ENCODE data around the gene TMC6. TPM values are rescaled to one million over a fixed set of nuclear protein-coding genes. Genes with fewer than 3 reads are reported as not detected.

Gene TMC6
- total RNA-seq, 1 experiment from 2014 or later, result 22.9 TPM

DNA sequence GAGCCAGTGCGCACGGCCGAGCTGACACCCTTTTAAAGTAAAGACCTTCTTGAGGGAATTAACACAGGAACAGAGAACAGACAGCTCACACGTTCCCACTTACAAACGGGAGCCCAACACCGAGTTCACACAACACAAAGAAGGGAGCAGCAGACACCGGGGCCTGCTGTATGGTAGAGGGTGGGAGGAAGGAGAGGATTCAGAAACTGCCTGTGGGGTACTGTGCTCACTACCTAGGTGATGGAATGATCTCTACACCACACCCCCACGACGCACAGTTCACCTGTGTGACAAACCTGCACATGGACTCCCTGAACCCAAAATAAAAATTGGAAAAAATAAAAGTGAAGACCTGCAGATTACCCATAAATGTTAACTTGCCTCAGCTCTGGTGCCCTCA, 32.5 kb downstream of the TMC6 start:
- intact Hi-C loops (cut with micrococcal nuclease; ENCODE audit: unreplicated experiment), result no loop called here
- Histone ChIP-seq H3K27ac (ENCODE audit: low read depth, low read length, poor library complexity, severe bottlenecking) (no peak overlapping the region), H3K27me3 (replicated peaks; ENCODE audit: insufficient read depth, low read depth, low read length, poor library complexity) (no peaks in the 10 kb centered on the region), H3K4me3 (ENCODE audit: low read depth, low read length, poor library complexity, severe bottlenecking) (no peak overlapping the region), H3K4me1 (ENCODE audit: insufficient read depth, low read length, poor library complexity, severe bottlenecking) (no peaks in the 10 kb centered on the region), H3K9me3 (ENCODE audit: low read depth, low read length, poor library complexity, severe bottlenecking) (no peaks in the 10 kb centered on the region), H3K36me3 (ENCODE audit: insufficient read depth, low read length, poor library complexity, severe bottlenecking) (peaks cover 47% of the 10 kb centered on the region)
- ChIA-PET POLR2A (ENCODE audit: low non-redundant PET) (no interaction called here), CTCF (no interaction called here)
- BruUV-seq (replicated peaks), result no TSS peak
- TF ChIP-seq, protein P1, sequence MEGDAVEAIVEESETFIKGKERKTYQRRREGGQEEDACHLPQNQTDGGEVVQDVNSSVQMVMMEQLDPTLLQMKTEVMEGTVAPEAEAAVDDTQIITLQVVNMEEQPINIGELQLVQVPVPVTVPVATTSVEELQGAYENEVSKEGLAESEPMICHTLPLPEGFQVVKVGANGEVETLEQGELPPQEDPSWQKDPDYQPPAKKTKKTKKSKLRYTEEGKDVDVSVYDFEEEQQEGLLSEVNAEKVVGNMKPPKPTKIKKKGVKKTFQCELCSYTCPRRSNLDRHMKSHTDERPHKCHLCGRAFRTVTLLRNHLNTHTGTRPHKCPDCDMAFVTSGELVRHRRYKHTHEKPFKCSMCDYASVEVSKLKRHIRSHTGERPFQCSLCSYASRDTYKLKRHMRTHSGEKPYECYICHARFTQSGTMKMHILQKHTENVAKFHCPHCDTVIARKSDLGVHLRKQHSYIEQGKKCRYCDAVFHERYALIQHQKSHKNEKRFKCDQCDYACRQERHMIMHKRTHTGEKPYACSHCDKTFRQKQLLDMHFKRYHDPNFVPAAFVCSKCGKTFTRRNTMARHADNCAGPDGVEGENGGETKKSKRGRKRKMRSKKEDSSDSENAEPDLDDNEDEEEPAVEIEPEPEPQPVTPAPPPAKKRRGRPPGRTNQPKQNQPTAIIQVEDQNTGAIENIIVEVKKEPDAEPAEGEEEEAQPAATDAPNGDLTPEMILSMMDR (conservative IDR thresholded peaks at IDR 0.05; ENCODE audit: low read depth, low read length), result no peak
- no peak for DNase-seq (ENCODE audit: low spot score)

DNA sequence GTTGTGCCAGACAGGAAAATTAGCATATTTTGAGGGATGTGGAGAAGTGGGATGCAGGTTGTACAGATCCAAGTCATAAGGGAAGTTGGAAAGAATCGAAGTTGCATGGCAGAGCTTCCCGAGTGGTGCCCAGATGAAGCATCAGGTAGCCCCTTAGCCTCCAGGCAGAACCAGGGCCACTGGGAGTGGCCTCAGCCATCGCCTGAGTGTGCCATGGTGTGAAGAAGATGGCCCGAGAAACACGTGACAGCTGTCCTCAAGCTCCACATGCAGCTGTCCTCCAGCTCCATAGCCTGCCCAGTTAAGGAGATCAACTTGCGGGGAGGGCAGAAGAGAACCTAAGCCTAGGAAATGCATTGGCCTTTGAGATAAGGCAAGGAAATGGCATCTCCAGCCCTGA, 33.5 kb downstream of the TMC6 start:
- TF ChIP-seq, protein P1 (conservative IDR thresholded peaks at IDR 0.05; ENCODE audit: low read depth, low read length), result no peak
- no peak for TF ChIP-seq EZH2 (IDR thresholded peaks at IDR 0.05; ENCODE audit: borderline replicate concordance, low read depth, low read length, poor library complexity, severe bottlenecking)

DNA sequence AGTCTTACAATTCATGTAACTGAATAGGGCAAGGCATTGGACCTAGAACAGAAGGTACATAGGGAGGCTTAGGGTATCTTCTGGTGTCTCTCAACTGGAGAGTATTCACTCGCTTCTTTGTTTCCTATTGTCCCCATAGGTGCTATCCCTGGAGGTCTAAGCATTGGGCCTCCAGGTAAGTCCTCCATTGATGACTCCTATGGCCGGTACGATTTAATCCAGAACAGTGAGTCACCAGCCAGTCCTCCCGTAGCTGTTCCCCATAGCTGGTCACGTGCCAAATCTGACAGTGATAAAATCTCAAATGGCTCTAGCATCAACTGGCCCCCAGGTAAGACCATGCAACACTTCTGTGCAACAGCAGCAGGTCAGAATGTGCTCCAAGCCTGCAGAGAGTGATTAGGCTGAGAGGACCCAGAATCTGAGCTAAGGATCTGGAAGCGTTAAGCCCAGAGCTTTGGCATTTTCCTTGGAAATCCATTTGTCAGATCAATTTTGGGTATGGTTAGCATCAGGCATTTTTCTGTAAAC, 35.7 kb downstream of the TMC6 start:
- no peak for TF ChIP-seq EZH2 (IDR thresholded peaks at IDR 0.05; ENCODE audit: borderline replicate concordance, low read depth, low read length, poor library complexity, severe bottlenecking)
- TF ChIP-seq, protein P1 (conservative IDR thresholded peaks at IDR 0.05; ENCODE audit: low read depth, low read length), result no peak
- BruUV-seq (replicated peaks), result no TSS peak
- no peak for DNase-seq (ENCODE audit: low spot score)
- Histone ChIP-seq H3K4me3 (ENCODE audit: low read depth, low read length, poor library complexity, severe bottlenecking) (no peak overlapping the region), H3K9me3 (ENCODE audit: low read depth, low read length, poor library complexity, severe bottlenecking) (no peaks in the 10 kb centered on the region), H3K27me3 (replicated peaks; ENCODE audit: insufficient read depth, low read depth, low read length, poor library complexity) (no peaks in the 10 kb centered on the region), H3K27ac (ENCODE audit: low read depth, low read length, poor library complexity, severe bottlenecking) (no peak overlapping the region), H3K36me3 (ENCODE audit: insufficient read depth, low read length, poor library complexity, severe bottlenecking) (peaks cover 37% of the 10 kb centered on the region), H3K4me1 (ENCODE audit: insufficient read depth, low read length, poor library complexity, severe bottlenecking) (no peaks in the 10 kb centered on the region)
- ChIA-PET CTCF (no interaction called here), POLR2A (ENCODE audit: low non-redundant PET) (no interaction called here)
- intact Hi-C loops (cut with micrococcal nuclease; ENCODE audit: unreplicated experiment), result no loop called here

More for the DNA sequence above, 33.5 kb downstream of the TMC6 start:
- intact Hi-C loops (cut with micrococcal nuclease; ENCODE audit: unreplicated experiment), result no loop called here
- Histone ChIP-seq H3K27ac (ENCODE audit: low read depth, low read length, poor library complexity, severe bottlenecking) (no peak overlapping the region), H3K4me3 (ENCODE audit: low read depth, low read length, poor library complexity, severe bottlenecking) (no peak overlapping the region), H3K9me3 (ENCODE audit: low read depth, low read length, poor library complexity, severe bottlenecking) (no peaks in the 10 kb centered on the region), H3K4me1 (ENCODE audit: insufficient read depth, low read length, poor library complexity, severe bottlenecking) (no peaks in the 10 kb centered on the region), H3K36me3 (ENCODE audit: insufficient read depth, low read length, poor library complexity, severe bottlenecking) (peaks cover 47% of the 10 kb centered on the region), H3K27me3 (replicated peaks; ENCODE audit: insufficient read depth, low read depth, low read length, poor library complexity) (no peaks in the 10 kb centered on the region)
- POLR2A ChIA-PET (ENCODE audit: low non-redundant PET), result no interaction called here
- no peak for DNase-seq (ENCODE audit: low spot score)
- CTCF ChIA-PET, result no interaction called here
- BruUV-seq (replicated peaks), result no TSS peak
